Measurements from ENCODE around the gene XRN2. TPM values are rescaled to one million over a fixed set of nuclear protein-coding genes. Genes with fewer than 3 reads are reported as not detected.
"Not testable (repeated sequence)": the region's sequence is repeated elsewhere in the genome, so short reads cannot be mapped to it uniquely, and the experiment has no call there.

The XRN2 gene
- total and polyA plus RNA-seq, 4 donors = 20.9 to 40.3 (median 25.2) TPM

DNA sequence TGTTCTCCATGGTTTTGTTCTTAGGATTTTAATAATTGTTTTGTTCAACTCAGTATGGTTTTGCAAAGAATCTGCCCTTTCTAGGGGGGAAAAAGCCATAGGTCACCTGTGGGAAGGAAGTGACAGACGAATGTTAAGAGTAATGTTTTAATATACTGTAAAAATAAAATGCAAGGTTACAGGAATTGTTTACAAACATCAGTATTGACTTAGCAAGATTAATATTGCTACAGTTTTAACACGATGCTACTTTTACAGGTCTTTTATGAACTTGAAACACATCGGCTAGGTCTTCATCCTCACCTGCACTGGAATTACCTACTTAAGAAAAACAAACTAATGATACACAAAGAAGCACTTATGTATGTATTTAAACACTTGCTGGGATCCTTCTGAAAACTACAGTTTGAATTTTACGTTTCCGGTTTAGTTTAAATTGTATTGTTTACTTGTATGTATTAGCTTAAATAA is 95.9 kb downstream of the XRN2 start:
- H3K9ac ChIP-seq (ENCODE audit: low read depth in 1 of 2, low read length in 2 of 2) = no peak overlapping the region
- peaks cover 2 to 19% (median 14%) of the 10 kb centered on the region in 4 donors for H3K4me1 ChIP-seq (ENCODE audit: control insufficient read depth in 4 of 4, insufficient read depth in 4 of 4, low read length in 3 of 4)
- no peaks in the 10 kb centered on the region for H3K36me3 ChIP-seq (ENCODE audit: control insufficient read depth in 4 of 4, insufficient read depth in 3 of 4, low read depth in 1 of 4, low read length in 3 of 4)
- peaks cover 0 to 16% (median 0%) of the 10 kb centered on the region in 4 donors for H3K9me3 ChIP-seq (ENCODE audit: control insufficient read depth in 4 of 4, low read length in 3 of 4)
- H3K27me3 ChIP-seq (ENCODE audit: control insufficient read depth in 4 of 4, insufficient read depth in 4 of 4, low read length in 3 of 4) = peaks cover 2 to 27% (median 14%) of the 10 kb centered on the region in 4 donors
- 25% methylated on average over 5 of the region's 5 CpGs for WGBS
- DNase-seq (ENCODE audit: low spot score) = no peak
- H3K27ac ChIP-seq (ENCODE audit: low read depth in 1 of 2, low read length in 2 of 2) = no peak overlapping the region
- no peak for TF ChIP-seq RXRA (IDR thresholded peaks at IDR 0.05)
- TF ChIP-seq FOXA1 (IDR thresholded peaks at IDR 0.05) = no peak
- TF ChIP-seq, protein P1, sequence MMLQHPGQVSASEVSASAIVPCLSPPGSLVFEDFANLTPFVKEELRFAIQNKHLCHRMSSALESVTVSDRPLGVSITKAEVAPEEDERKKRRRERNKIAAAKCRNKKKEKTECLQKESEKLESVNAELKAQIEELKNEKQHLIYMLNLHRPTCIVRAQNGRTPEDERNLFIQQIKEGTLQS (IDR thresholded peaks at IDR 0.05) = no peak
- TF ChIP-seq FOXA2 (IDR thresholded peaks at IDR 0.05) = no peak
- no peak for TF ChIP-seq EGR1 (IDR thresholded peaks at IDR 0.05; ENCODE audit: low read depth in 2 of 2)
- no peak for TF ChIP-seq TAF1 (conservative IDR thresholded peaks at IDR 0.05)
- no peak for TF ChIP-seq HNF4G (IDR thresholded peaks at IDR 0.05)
- TF ChIP-seq HNF4A (conservative IDR thresholded peaks at IDR 0.05) = no peak
- no peak for TF ChIP-seq RAD21 (IDR thresholded peaks at IDR 0.05)
- no peak for TF ChIP-seq NR2F2 (IDR thresholded peaks at IDR 0.05)
- no peak for TF ChIP-seq MAX (IDR thresholded peaks at IDR 0.05)
- H3K4me3 ChIP-seq (ENCODE audit: low read depth in 1 of 3, low read length in 3 of 3) = no peak overlapping the region

- TF ChIP-seq, protein P2, sequence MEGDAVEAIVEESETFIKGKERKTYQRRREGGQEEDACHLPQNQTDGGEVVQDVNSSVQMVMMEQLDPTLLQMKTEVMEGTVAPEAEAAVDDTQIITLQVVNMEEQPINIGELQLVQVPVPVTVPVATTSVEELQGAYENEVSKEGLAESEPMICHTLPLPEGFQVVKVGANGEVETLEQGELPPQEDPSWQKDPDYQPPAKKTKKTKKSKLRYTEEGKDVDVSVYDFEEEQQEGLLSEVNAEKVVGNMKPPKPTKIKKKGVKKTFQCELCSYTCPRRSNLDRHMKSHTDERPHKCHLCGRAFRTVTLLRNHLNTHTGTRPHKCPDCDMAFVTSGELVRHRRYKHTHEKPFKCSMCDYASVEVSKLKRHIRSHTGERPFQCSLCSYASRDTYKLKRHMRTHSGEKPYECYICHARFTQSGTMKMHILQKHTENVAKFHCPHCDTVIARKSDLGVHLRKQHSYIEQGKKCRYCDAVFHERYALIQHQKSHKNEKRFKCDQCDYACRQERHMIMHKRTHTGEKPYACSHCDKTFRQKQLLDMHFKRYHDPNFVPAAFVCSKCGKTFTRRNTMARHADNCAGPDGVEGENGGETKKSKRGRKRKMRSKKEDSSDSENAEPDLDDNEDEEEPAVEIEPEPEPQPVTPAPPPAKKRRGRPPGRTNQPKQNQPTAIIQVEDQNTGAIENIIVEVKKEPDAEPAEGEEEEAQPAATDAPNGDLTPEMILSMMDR (IDR thresholded peaks at IDR 0.05; ENCODE audit: low read depth, low read length, missing input control) = no peak
- TF ChIP-seq, protein P3, sequence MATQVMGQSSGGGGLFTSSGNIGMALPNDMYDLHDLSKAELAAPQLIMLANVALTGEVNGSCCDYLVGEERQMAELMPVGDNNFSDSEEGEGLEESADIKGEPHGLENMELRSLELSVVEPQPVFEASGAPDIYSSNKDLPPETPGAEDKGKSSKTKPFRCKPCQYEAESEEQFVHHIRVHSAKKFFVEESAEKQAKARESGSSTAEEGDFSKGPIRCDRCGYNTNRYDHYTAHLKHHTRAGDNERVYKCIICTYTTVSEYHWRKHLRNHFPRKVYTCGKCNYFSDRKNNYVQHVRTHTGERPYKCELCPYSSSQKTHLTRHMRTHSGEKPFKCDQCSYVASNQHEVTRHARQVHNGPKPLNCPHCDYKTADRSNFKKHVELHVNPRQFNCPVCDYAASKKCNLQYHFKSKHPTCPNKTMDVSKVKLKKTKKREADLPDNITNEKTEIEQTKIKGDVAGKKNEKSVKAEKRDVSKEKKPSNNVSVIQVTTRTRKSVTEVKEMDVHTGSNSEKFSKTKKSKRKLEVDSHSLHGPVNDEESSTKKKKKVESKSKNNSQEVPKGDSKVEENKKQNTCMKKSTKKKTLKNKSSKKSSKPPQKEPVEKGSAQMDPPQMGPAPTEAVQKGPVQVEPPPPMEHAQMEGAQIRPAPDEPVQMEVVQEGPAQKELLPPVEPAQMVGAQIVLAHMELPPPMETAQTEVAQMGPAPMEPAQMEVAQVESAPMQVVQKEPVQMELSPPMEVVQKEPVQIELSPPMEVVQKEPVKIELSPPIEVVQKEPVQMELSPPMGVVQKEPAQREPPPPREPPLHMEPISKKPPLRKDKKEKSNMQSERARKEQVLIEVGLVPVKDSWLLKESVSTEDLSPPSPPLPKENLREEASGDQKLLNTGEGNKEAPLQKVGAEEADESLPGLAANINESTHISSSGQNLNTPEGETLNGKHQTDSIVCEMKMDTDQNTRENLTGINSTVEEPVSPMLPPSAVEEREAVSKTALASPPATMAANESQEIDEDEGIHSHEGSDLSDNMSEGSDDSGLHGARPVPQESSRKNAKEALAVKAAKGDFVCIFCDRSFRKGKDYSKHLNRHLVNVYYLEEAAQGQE (IDR thresholded peaks at IDR 0.05) = no peak
- TF ChIP-seq SP1 (IDR thresholded peaks at IDR 0.05) (no peak), YY1 (IDR thresholded peaks at IDR 0.05) (no peak), TAF1 (conservative IDR thresholded peaks at IDR 0.05) (no peak), HNF4A (conservative IDR thresholded peaks at IDR 0.05) (no peak), NR2F2 (IDR thresholded peaks at IDR 0.05) (no peak), GABPA (IDR thresholded peaks at IDR 0.05 in 1 of 2, conservative IDR thresholded peaks at IDR 0.05 in 1 of 2) (no peak), MAX (IDR thresholded peaks at IDR 0.05) (no peak), RXRA (IDR thresholded peaks at IDR 0.05) (no peak), HNF4G (IDR thresholded peaks at IDR 0.05) (no peak), FOXA1 (IDR thresholded peaks at IDR 0.05) (no peak), FOXA2 (IDR thresholded peaks at IDR 0.05) (no peak), EGR1 (IDR thresholded peaks at IDR 0.05; ENCODE audit: low read depth in 2 of 2) (no peak)
- TF ChIP-seq, protein P1 (IDR thresholded peaks at IDR 0.05) = no peak
- Histone ChIP-seq H3K27me3 (ENCODE audit: control insufficient read depth in 4 of 4, insufficient read depth in 4 of 4, low read length in 3 of 4) (peaks cover 0 to 4% (median under 1%) of the 10 kb centered on the region in 4 donors), H3K9me3 (ENCODE audit: control insufficient read depth in 4 of 4, low read length in 3 of 4) (peaks cover 1 to 8% (median 2%) of the 10 kb centered on the region in 4 donors), H3K9ac (ENCODE audit: low read depth in 1 of 2, low read length in 2 of 2) (no peak overlapping the region), H3K36me3 (ENCODE audit: control insufficient read depth in 4 of 4, insufficient read depth in 3 of 4, low read depth in 1 of 4, low read length in 3 of 4) (no peaks in the 10 kb centered on the region), H3K27ac (ENCODE audit: low read depth in 1 of 2, low read length in 2 of 2) (no peak overlapping the region), H3K4me3 (ENCODE audit: low read depth in 1 of 3, low read length in 3 of 3) (no peak overlapping the region), H3K4me1 (ENCODE audit: control insufficient read depth in 4 of 4, insufficient read depth in 4 of 4, low read length in 3 of 4) (no peaks in the 10 kb centered on the region)
- no peak for DNase-seq (ENCODE audit: low spot score)
These were observed 108.6 kb downstream of the XRN2 start for GRCh38 chr20:21411725-21412124.

DNA sequence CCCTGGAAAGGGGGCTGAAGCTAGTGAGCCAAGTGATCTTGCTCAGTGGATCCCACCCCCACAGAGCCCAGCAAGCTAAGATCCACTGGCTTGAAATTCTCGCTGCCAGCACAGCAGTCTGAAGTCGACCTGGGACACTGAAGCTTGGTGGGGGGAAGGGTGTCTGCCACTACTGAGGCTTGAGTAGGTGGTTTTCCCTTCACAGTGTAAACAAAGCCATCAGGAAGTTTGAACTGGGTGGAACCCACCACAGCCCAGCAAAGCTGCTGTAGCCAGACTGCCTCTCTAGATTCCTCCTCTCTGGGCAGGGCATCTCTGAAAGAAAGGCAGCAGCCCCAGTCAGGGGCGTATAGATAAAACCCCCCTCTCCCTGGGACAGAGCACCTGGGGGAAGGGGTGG is 110.9 kb downstream of the XRN2 start:
- H3K27me3 ChIP-seq (ENCODE audit: control insufficient read depth in 4 of 4, insufficient read depth in 4 of 4, low read length in 3 of 4) = not testable (repeated sequence)
- WGBS = 38% methylated on average over 3 of the region's 3 CpGs

GRCh38 chr20:21419147-21419546 is 116.0 kb downstream of the XRN2 start:
- not testable (repeated sequence) for H3K9me3 ChIP-seq (ENCODE audit: control insufficient read depth in 4 of 4, low read length in 3 of 4); H3K36me3 ChIP-seq (ENCODE audit: control insufficient read depth in 4 of 4, insufficient read depth in 3 of 4, low read depth in 1 of 4, low read length in 3 of 4); H3K4me1 ChIP-seq (ENCODE audit: control insufficient read depth in 4 of 4, insufficient read depth in 4 of 4, low read length in 3 of 4); DNase-seq (ENCODE audit: low spot score); H3K27me3 ChIP-seq (ENCODE audit: control insufficient read depth in 4 of 4, insufficient read depth in 4 of 4, low read length in 3 of 4); H3K27ac ChIP-seq (ENCODE audit: low read depth in 1 of 2, low read length in 2 of 2); H3K4me3 ChIP-seq (ENCODE audit: low read depth in 1 of 3, low read length in 3 of 3); H3K9ac ChIP-seq (ENCODE audit: low read depth in 1 of 2, low read length in 2 of 2)
- 59% methylated on average over 2 of the region's 2 CpGs for WGBS

More for the DNA sequence above, 110.9 kb downstream of the XRN2 start:
- DNase-seq (ENCODE audit: low spot score); H3K36me3 ChIP-seq (ENCODE audit: control insufficient read depth in 4 of 4, insufficient read depth in 3 of 4, low read depth in 1 of 4, low read length in 3 of 4); H3K4me1 ChIP-seq (ENCODE audit: control insufficient read depth in 4 of 4, insufficient read depth in 4 of 4, low read length in 3 of 4); H3K9me3 ChIP-seq (ENCODE audit: control insufficient read depth in 4 of 4, low read length in 3 of 4); H3K27ac ChIP-seq (ENCODE audit: low read depth in 1 of 2, low read length in 2 of 2); H3K9ac ChIP-seq (ENCODE audit: low read depth in 1 of 2, low read length in 2 of 2); H3K4me3 ChIP-seq (ENCODE audit: low read depth in 1 of 3, low read length in 3 of 3): not testable (repeated sequence)

Measured in liver (tissue), 9 donors.